ENCODE measurements around the gene FBXO42.

Gene FBXO42

GRCh38 chr1:16321176-16321867 lies 31.0 kb downstream of the FBXO42 start:
- no peak for DNase-seq

DNA sequence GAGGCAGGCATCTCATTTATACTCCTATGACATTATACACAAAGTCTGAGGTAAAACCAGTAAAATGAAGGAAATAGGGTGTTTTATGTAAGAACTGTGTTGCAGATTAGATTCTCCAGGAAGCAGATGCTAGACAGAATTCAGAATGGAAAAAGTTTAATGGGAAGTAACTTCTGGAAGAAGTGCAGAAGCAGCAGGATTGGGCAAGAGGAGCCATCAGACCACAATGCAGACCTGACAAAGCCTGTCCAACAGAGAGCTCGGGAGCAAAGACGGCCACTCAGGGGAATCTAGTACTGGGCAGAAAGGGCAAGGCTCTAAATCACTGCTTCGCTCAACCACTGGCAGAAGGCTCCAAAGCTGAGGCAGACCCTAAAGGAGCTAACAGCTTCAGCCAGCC lies 33.7 kb downstream of the FBXO42 start:
- no peak for DNase-seq

DNA sequence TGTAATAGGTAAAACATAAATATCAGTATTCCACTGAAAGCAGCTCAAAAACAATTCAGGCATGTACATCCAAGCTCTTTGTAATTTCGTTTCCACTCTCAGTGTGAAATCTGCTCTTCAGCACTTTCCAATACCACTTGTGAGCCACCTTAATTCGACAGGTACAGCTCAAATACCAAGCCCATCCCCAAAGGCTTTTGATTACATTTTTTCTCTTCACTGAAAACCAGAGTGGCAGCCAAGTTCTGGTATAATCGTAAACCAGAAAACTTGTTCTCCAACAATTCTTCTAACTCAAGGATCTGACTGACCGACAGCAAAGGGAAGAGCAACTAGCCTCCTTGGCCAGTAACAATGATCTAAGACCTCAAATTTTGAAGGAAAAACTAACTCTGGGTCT lies 36.8 kb downstream of the FBXO42 start:
- DNase-seq: no peak

- no peak for DNase-seq
Measured at GRCh38 chr1:16307222-16307621, 45.1 kb downstream of the FBXO42 start.

GRCh38 chr1:16302709-16303627 lies 49.3 kb downstream of the FBXO42 start:
- DNase-seq: no peak

DNA sequence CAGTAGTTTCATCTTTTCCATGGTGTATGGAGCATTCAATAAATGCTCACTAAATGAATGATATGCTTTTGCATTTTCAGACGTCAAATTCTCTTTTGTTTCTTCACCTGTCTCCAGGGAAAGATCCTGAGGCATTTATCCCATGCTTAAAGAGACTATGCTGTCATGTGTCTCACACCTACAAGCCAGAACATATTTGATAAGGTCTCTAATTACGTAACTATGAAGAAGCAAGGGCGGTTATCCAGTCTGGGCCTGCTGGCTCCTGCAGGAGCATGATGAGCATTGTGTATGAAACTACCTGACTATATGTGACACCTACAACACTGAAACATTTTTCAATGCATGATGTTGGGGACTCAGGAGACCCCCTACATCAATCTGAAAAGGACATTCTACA lies 51.8 kb downstream of the FBXO42 start:
- no peak for DNase-seq

DNA sequence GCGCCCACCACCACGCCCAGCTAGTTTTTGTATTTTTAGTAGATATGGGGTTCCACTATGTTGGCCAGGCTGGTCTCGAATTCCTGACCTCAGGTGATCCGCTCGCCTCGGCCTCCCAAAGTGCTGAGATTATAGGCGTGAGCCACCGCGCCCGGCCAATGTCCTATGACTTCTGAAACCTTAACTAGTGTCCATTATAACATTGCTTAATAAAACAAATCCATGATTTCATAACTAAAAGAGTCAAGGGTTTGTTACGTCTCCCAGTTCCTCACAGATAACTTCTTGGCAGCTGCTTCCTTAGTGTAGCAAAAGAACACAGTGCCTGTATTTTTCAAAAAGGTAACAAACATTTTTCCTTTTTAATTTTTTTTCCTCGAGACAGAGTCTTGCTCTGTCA lies 53.6 kb downstream of the FBXO42 start:
- no peak for DNase-seq

GRCh38 chr1:16296643-16297042 lies 55.6 kb downstream of the FBXO42 start:
- DNase-seq: no peak

- no peak for DNase-seq
Measured at GRCh38 chr1:16294219-16295212, 57.8 kb downstream of the FBXO42 start.

DNA sequence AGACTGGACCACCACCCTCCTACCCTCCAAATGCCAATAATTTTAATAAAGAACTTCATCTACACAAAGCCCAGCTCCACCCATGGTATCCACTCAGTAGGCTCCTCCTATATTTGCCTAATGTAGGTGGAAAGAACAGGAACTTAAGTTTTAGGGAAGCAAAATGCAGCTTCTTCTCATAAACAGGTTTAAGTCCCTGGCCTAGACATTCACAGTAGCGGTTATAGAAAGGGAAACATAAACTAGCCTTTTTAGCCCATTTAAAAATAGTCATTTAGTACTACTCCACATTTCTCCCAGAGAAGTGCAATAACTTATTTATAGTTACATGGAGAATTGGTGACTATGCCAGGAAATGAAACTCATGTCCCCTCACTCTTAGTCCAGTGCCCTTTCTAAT lies 58.7 kb downstream of the FBXO42 start:
- no peak for DNase-seq

DNA sequence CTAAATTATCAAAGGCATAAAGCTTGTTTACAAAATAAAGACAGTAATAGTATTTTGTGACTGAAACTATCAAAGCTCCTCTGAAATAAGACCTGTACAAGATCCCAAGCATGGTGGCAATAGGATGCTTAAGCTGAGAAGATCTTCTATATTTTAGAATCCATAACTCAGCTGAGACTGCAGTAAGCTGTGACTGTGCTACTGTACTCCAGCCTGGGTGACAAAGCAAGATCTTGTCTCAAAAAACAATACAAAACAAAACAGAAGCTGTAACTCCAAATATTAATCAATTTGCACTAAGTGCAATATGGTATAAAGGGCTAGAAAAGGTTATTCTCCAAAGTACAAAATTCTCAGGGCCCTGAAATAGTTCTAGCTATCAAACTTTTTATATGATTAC lies 59.5 kb downstream of the FBXO42 start:
- DNase-seq: no peak

DNA sequence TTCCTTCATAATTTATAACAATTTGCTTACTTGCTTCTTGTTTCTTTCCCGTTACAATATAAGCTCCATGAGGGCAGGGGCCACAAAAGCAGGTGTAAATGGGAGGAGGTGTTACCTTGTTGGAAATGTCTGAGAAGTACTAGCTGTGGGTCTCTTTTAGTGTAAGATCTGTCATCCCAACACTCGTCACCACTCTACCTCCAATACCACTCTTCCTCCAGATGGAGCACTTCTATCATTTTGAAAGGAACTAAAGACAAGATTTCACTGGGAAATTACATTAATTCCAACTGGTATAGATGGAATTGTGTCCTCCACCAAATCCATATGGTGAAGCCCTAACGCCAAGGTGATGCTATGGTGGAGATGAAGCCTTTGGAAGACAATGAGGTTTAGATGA lies 62.3 kb downstream of the FBXO42 start:
- DNase-seq: no peak

- DNase-seq: no peak
Measured at GRCh38 chr1:16286122-16286521, 66.2 kb downstream of the FBXO42 start.

GRCh38 chr1:16281765-16282164 lies 70.5 kb downstream of the FBXO42 start:
- no peak for DNase-seq

- DNase-seq: no peak
Measured at GRCh38 chr1:16279186-16279585, 73.1 kb downstream of the FBXO42 start.

DNA sequence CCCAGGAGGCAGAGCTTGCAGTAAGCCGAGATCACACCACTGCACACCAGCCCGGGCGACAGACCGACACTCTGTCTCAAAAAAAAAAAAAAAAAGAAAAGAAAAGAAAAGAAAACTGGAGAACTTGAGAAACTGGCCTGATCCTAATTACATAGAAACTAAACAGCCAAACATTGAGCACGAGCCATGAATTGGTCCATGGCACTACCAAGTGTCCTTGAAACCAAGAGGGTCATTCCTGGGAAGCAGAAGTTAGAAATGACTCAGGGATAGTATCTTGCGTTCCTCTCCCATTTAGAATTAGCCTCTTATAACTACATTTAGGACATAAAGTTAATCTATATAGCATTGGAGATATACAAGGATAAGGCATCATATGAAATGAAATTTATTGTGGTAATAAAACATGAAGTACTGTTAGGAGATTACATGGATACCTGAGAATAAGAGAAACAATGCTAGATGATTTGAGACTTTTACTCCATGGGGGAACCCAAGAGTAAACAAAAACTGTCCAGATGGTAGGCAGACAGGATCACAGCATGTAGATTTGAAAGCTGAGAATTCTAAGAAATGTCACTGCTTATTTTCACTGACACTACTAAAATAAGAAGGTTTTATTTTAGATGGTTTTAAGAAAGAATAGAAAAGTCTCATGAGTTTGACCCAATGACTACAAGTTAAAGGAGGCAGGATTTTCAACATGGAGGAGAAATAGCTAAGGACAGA lies 75.8 kb downstream of the FBXO42 start:
- DNase-seq: no peak

GRCh38 chr1:16275591-16275990 lies 76.7 kb downstream of the FBXO42 start:
- DNase-seq: no peak

DNA sequence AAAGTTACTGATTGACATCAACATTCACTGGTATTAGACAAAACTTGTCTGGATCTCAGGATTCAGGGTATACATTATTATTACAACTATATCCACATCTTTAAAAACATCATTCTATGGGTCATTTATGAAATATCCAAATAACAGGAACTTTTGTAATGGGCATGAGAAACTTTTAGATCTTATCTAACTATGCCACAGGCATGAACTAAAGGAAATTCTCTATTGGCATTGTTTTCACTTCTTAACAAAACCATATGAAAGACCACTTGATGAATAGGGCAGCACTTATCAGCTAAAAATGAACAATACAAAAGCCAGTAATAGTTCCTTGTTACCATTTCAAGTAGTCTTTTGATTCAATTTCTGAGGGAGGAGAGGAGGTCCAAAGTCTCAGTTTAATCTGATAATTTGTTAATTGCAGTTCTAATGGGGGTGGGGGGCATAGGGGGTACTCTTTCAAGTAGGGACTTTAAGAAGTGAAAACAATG lies 84.5 kb downstream of the FBXO42 start:
- DNase-seq: no peak

DNA sequence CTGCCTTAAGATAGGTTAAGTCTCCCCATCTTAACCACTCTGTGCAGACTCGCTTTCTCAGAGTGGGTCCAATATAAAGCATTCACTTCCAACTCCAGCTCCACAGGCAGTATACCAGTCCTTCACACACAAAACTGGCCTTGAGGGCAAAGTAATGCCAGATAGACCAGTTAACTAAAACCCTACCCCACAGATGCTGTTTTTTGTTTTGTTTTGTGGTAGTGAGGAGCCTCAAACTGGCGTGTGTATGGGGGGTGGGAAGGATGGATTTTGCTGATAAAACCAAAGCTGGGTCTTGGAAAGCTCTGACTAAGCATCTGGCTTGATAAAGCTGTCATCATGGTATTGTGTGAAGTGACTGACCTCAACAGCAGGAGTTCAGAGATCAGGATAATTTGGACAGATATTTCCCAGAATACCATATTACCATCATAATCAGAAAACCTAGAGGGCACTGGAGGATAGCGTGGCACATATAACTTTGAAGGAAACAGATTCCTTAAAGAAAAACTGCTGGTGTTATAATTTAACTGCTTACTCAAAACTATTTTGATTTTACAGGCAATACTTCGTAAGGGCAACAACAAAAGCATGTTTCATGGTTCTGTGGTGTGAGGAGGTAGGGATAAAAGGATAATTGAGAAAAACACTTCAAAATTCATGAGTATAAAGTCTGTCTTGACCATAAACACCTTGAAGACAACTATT lies 85.7 kb downstream of the FBXO42 start:
- DNase-seq: no peak

GRCh38 chr1:16262067-16262466 lies 90.2 kb downstream of the FBXO42 start:
- no peak for DNase-seq

GRCh38 chr1:16260814-16261213 lies 91.5 kb downstream of the FBXO42 start:
- no peak for DNase-seq

All from stimulated activated CD4-positive, alpha-beta T cell treated with anti-CD3 and anti-CD28 coated beads, Interleukin-15, amount 100 ng/mL, for 24 hours (primary cell).